Muscle of back (tissue), 13 donors: Measurements from ENCODE around the gene HECTD4. TPM values are rescaled to one million over a fixed set of nuclear protein-coding genes. Genes with fewer than 3 reads are reported as not detected.
A peak's percentile ranks its signal among the peaks of the same experiment; 100 is the strongest.
"Not testable (repeated sequence)": the region's sequence is repeated elsewhere in the genome, so short reads cannot be mapped to it uniquely, and the experiment has no call there.

ENCODE experiments used
- DNase-seq, 3 donors: peaks; one replicate each; pipeline versions ENCODE4 v3.0.0 to v3.0.0-alpha.2; 2013
- long read RNA-seq, 9 donors: transcript quantifications; one replicate each; lab custom pipeline, GENCODE V29; 2026
- polyA plus RNA-seq, 10 donors: library from polyadenylated mRNA; unstranded; fragments of 120-200 nt; gene quantifications; one replicate each; pipeline ENCODE4 v1.2.1, GENCODE V29; 2013; ENCODE audit not compliant: insufficient read length in 10 of 10

Gene HECTD4, protein sequence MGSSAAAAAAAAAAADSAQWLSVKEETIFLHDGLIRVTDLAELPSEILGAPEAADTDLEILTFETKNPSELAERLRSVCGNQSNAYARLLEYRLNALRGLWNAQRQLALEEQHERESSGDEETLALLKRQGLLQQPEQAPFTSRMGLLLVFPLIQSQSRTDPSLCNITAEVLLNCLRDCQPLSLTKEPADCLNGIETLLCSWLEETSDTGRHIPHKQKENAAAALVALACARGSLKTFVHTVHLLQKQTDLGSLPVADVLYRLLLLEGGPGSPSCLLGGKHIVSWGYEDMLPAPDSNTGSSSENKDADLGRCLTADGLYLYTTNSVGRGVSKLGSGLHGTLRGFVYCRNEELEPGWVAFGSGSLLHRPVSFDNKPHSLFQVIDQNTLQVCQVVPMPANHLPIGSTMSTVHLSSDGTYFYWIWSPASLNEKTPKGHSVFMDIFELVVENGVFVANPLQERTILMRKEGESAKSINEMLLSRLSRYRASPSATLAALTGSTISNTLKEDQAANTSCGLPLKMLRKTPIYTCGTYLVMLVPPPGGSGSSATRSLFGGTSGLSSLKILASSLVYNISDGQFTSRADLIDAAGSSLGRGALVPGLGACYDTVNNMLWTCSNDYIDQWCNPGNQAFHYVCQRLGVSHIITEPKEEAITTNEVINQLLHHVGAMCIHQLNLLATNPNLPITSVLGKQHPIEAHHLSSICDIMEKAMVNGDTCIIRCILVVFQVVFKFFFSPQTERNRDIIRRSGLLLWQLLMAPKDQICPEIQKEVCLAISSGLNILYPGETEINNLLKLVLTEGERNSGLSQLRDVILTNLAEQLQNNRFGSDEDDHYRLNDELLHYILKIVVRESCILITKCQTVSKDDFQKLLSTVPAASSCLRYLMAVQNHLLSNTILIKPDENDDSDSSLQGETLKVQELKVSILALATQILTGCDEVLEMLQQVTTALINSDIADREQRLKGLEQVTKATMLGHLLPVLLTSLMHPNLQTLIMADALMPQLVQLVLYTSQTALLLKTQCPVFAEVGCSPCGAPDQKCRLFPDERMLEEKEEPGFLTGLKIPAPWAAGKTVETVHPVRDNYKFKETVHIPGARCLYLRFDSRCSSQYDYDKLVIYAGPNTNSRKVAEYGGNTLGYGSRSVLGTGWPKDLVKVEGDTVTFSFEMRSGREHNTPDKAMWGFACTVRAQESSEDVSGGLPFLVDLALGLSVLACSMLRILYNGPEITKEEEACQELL (N-terminal part only)
- polyA plus RNA-seq, result 10 to 100 TPM; 33.9 to 73.0 (median 51.4) TPM
- long read RNA-seq, donor 1, result 0 reads
- long read RNA-seq, donor 2, partial matches to known transcripts, result 5 of 5 reads
- long read RNA-seq, donor 2, other reads (novel, unspliced or antisense), result 0 of 5 reads
- long read RNA-seq, donor 3, result 0 reads
- long read RNA-seq, donor 4, result 0 reads
- long read RNA-seq, donor 5, result 0 reads
- long read RNA-seq, donor 6, result 0 reads
- long read RNA-seq, donor 7, result 0 reads
- long read RNA-seq, donor 8, result 0 reads
- long read RNA-seq, donor 9, result 0 reads

DNA sequence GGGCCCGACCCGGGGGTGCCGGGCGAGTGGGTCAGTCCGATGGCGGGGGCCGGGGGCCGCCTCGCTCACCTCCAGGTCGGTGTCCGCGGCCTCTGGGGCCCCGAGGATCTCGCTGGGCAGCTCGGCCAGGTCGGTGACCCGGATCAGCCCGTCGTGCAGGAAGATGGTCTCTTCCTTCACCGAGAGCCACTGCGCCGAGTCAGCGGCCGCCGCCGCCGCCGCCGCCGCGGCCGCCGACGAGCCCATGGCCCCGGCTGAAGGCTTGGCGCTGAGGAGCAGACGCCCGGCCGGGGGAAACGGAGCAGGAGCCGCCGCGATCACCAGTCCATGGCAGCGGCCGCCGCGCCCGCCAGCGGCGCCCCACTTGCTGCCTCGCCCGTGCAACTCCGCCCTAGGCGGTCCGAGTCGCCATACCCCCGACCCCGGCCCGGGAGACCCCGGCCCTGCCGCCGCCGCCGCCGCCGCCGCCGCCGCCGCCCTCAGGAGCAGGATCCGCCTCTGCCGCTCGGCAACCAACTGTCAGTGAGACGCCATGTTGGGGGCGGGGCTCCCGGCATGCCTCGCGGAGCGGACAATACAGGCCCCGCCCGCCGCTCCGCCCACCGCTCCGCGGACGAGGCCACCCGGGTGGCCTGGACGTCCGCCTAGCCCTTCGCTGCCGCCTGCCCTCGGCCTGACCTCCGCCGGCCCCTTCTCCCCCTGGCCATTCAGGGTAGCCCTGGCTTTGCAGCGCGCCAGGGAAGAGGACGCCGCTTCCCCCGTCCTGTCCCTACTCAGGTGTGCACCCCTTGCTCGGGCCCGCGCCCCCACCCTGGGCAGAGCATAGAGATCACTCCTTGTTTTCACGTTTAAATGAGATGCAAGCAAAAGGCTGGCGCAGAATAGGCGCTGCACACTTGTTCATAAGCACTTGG lies at the start of gene HECTD4:
HECTD4 (minus strand) TSS at position 549 of the 914 bp plus-strand sequence; CDS start at position 246, 303 bp downstream.
- peak; percentile 90 to 97 (median 94) for DNase-seq

DNA sequence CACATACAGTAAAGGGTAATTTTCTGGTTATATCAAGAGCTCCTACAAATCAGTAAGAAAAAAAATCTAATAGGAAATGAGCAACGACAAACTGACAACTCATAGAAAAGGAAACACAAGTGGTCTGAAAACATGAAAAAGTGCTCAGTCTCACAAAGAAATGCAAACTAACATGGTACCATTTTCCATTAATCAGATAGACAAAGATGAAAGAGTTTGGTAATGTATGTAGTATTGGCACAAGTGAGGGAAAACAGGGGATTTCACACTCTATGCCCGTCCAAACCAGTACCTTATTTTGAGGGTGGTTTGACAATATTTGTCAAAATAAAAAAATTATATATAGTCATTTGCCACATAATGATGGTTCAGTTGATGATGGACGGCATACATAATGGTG lies 49.7 kb upstream of the HECTD4 start:
- DNase-seq, result no peak

DNA sequence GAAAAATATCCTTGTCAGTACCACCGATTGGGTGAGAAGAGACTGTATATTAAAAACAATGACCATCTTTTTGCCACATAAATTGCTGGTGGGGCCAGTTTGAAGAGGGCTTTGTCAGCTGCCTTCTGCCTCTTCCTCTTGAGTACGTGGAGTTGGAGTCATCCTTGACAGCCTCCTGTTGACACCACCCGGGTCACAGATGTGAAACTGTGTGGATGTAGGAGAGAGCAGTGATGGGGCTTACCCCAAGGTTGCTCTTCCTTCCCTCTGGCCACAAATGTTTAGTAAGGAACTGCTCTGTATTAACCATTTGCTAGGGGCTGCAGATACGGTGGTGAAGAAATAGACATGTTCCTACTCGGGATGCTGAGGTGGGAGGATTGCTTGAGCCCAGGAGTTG lies 48.7 kb upstream of the HECTD4 start:
- DNase-seq, result no peak

DNA sequence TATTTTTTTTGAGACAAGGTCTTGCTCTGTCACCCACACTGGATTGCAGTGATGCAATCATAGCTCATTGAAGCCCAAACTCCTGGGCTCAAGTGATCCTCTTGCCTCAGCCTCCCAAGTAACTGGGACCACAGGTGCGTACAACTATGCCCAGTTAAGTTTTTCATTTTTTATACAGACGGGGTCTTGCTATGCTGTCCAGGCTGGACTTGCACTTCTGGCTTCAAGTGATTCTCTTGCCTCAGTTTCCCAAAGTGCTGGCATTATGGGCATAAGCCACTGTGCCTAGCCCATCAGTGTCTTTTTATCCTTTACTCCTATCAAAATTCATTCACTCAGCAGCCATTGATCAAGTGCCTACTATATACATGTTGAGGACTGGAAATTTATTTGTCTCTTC lies 45.5 kb upstream of the HECTD4 start:
- no peak for DNase-seq

DNA sequence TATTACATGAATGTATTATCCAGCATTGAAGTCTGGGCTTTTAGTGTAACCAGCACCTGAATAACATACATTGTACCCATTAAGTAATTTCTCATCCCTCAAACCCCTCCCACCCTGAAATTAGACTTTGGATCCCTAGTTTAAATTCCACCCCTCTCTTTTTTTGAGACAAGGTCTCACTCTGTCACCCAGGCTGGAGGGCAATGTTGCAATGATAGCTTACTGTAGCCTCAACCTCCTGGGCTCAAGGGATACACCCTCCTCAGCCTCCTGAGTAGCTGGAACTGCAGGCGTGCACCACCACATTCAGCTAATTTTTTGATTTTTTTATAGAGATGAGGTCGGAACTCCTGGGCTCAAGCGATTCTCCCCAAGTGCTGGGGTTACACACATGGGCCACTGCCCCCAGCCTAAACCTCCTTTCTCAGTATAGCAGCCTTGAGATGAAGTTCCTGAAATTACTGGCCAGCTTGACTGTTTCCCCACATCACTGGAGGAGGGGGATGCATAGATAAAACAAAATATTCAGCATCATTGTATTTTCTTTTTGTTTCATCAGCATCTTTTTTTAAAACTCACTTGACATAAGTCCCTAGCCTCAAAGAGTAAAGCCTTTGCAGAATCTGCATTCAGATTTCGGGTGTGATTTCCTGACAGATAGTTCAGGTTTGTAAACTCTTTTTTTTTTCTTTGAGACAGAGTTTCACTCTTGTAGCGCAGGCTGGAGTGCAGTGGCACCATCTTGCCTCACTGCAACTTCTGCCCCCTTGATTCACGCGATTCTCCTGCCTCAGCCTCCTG lies 43.6 kb upstream of the HECTD4 start:
- no peak for DNase-seq

DNA sequence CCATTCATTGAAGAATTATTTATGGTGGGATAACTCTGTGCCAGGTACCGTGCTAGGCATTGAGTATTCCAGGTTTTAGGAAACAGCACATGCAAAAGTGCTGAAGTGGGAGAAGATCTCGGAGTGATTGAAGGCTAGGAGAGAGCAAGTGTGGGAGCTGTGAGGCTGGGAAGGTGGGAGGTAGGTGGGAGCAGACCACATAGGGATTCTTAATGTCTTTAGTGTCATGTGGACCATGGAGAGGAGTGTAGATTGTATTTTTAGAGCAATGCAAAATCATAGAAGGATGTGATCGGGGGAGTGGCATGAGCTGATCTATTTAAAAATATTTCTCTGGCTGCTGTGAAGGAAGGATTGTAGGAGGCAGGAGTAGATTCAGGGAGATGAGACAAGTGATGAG lies 41.9 kb upstream of the HECTD4 start:
- no peak for DNase-seq

DNA sequence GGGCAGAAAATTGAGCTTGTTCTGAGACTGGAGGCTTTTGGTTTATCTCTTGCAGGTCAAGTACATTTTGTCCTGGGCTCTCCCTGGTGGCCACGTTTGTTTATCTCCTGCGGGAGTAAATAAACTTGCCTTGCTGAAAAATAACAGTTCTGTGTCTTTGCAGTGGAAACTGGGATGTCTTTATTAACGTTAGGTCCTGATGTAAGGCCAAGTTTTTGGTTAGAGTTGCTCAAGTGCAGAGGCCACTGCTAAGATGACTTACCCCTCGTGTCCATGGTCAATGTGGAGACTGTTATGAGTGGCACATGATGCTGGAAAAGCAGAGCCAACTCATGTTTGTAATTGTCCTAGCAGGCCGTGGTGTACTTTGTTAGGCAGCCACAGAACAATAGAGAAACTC lies 40.3 kb upstream of the HECTD4 start:
- DNase-seq, result no peak

DNA sequence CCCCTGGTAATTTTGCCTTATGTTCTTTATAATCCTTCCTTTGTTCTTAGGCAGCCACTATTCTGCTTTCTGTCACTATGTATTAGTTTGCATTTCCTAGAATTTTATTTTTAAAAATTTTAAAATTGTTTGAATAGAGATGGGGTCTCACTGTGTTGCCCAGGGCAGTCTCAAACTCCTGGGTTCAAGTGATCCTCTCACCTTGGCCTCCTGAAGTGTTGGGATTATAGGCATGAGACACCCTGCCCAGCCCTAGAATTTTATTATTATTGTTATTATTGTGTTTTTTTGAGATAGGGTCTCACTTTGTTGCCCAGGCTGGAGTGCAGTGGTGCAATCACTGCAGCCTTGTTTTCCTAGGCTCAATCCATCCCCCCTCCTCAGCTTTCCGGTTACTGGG lies 39.1 kb upstream of the HECTD4 start:
- no peak for DNase-seq

DNA sequence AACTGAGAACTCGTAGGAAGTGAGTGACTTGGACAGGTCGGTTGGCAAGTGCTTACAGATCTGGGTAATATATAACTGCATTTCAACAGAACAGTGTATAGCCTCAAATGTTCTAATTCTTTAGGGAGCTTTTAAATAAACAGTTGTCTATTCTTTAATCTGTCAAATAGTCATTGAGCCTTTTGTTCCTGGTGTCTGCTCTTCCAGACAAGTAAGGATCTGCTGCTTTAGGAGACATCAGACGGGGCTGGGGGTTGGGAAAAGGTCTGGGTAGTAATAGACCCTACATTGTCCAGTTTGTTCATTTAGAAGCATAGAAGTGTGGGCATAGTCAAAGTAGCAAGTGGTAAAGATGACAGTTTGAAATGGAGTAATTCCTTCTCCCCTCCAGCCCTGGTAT lies 38.5 kb upstream of the HECTD4 start:
- DNase-seq, result no peak

DNA sequence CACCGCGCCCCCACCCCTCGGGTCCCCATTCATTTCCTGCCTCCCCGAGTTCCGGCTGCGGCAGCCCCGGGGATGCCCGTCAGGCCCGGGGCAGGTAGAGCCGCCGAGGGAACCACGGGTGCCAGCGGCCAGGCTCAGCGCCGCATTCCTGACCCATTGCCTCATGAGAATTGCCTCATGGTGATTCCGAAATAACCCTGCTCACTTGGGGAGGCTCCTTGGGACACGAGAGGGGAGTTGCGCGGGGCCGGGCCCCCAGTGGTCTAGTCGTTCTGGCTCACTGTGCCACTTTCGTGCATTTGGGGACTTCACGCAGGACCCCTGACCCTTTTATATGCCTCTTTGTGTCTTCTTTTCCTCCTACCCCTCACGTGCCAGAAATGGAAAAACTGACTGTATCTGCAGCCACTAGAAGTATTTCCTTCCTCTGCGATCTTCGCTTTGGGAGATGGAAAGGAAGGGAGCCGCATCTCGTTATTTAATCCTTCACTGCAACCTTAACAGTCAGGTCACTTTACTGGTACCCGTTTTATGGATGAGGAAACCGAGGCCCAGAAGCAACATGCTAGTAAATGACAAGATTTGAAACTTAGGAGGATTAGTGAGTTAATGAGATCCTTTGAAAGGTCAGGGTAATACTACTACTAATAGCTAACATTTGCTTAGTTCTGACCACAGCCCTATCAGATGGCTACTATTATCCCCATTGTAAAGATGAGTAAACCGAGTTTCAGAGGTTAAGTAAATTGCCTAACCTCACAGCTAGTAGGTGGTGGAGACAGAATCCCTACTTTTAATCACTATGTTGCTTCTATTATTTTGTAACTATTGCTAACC lies 37.3 kb upstream of the HECTD4 start:
- peak; percentile 51 to 83 (median 58) for DNase-seq

DNA sequence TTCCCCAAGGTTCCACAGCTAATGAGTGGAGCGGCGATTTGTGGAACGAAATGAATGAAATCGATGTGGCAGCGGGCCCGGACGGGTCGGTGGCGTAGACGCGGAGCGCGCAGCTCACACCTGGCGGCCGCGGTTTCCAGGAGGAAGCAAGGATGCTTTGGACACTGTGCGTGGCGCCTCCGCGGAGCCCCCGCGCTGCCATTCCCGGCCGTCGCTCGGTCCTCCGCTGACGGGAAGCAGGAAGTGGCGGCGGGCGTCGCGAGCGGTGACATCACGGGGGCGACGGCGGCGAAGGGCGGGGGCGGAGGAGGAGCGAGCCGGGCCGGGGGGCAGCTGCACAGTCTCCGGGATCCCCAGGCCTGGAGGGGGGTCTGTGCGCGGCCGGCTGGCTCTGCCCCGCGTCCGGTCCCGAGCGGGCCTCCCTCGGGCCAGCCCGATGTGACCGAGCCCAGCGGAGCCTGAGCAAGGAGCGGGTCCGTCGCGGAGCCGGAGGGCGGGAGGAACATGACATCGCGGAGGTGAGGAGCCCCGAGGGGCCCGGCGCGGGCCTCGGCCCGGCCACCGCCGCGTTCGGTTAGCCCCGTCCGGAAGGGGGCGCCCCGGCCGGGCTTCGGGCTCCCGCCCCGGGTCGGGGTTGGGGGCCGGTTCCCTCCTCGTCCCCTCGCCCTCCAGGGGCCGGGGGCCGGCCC lies 36.5 kb upstream of the HECTD4 start, which contains the start of gene PTPN11:
PTPN11 (plus strand) TSS at position 340 of the 689 bp plus-strand sequence; CDS start at position 505, 165 bp downstream.
- DNase-seq, result peak; percentile 80 to 96 (median 87)

DNA sequence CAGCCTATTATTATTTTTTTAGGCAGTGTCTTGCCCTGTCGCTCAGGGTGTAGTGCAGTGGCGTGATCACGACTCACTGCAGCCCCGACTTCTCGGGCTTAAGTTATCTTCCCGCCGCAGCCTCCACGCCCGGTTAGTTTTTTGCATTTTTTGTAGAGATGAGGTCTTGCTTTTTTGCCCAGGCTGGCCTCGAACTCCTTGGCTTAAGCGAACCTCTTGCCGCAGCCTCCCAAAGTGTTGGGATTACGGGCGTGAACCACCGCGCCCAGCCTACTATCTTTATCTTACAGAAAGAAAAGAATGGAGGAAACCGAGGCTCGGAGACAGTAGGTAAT lies 36.0 kb upstream of the HECTD4 start:
- no peak for DNase-seq

DNA sequence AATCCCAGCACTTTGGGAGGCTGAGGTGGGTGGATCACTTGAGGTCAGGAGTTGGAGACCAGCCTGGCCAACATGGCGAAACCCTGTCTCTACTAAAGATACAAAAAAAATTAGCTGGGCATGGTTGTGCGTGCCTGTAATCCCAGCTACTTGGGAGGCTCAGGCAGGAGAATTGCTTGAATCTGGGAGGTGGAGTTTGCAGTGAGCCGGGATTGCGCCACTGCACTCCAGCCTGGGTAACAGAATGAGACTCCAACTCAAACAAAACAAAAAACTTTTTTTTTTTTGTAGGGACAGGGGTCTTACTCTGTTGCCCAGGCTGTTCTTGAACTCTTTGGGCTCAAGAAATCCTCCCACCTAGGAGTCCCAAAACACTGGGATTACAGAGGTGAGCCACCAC lies 33.2 kb upstream of the HECTD4 start:
- DNase-seq, result not testable (repeated sequence)

DNA sequence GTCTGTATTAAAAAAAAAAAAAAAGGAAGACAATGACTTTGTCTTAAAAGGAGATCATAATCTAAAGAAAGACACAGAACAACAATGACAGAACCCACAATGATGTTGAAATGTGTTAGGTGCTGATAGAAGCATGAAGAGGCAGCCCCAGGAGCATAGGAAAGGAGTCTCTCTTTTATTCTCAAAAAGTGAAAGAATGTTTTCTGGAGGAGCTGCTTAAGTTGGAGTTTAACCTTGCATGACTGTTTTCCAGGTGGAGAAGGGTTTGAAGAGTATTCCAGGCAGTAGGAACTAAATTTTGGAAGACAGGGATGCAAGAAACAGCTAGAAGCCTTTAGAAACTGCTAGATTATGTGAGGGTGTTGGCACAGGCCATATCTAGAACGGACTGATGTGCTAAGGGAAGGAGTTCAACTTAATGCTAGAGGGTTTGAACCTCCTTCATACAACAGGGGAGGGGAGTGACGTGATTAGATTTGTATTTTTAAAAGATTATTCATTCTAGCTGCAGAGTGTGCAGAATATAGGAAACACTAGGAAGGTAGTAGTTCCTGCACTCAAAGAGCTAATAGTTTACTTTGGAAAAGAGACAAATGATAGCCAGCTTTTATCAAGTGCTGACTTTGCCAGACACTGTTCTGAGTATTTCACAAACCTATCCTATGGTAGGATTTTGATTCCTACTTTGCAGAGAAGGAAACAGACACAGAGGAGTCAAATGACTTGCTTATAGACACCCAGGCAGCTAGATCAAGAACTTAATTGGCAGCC lies 31.8 kb upstream of the HECTD4 start:
- DNase-seq, result no peak

DNA sequence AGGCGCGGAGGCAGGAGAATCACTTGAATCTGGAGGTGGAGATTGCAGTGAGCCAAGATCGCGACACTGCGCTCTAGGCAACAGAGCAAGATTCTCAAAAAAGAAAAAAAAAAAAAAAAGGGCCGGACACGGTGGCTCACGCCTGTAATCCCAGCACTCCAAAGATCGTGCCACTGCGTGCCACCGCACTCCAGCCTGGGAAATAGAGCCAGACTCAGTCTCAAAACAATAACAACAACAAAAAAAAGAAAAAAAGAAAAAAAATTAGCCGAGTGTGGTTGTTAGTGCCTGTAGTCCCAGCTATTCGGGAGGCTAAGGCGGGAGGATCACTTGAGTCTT lies 27.6 kb upstream of the HECTD4 start:
- no peak for DNase-seq

DNA sequence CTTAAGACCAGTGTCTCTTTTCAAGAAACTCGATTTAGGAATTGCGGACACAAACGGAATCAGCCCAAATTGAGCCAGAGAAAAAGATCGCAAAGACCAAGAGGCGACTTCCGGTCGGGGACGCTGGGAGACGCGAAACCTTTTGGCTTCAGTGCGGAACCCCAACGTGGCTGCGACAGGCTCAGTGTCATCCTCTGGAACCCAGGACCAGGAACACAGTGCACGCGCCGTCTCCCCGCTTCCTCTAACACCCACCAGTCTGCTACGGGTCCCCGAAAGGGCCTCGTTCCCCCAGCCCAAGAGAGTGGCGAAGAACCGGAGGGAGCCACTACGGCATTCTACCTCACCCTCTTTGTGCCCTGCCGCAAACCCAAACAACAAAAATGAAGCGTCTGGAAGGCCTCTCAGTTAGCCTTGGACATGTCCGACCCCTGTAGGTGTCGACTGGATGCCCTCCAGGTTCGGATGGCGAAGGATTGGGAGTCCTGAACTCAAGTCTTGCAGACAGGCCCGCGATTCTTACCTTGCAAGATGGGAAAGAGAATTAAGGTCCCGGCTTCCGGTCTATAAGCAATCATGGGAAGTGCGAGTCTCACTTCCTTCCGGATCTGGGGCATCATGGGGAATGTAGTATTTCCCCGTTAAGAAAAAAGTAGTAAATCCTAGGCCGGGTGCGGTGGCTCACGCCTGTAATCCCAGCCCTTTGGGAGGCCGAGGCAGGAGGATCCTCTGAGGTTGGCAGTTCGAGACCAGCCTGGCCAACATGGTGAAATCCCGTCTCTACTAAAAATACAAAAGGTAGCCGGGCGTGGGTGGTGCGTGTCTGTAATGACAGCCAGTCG lies 27.1 kb upstream of the HECTD4 start, which contains the start of gene RPL6:
RPL6 (minus strand) TSS at position 542 of the 842 bp plus-strand sequence. CDS start 949 bp downstream, outside the sequence.
- DNase-seq, result peak; percentile 92 to 97 (median 93)
